Measurements from ENCODE around the gene COL17A1.

GRCh38 chr10:104069613-104070012, 16.1 kb downstream of the COL17A1 start:
- TF ChIP-seq CTCF (IDR thresholded peaks at IDR 0.05) (no peak), ZFX (IDR thresholded peaks at IDR 0.05; ENCODE audit: borderline replicate concordance) (no peak)
